HG03103 (cell line): ENCODE results near the gene PPP1CA.
"Not testable (repeated sequence)": the region's sequence is repeated elsewhere in the genome, so short reads cannot be mapped to it uniquely, and the experiment has no call there.

Source experiments
- ATAC-seq: cut with Tn5 transposase; IDR thresholded peaks from one replicate; pipeline ENCODE4 v1.9.1; 2021; ENCODE audit warnings: low read depth; ENCODE audit not compliant: unreplicated experiment

The PPP1CA gene

DNA sequence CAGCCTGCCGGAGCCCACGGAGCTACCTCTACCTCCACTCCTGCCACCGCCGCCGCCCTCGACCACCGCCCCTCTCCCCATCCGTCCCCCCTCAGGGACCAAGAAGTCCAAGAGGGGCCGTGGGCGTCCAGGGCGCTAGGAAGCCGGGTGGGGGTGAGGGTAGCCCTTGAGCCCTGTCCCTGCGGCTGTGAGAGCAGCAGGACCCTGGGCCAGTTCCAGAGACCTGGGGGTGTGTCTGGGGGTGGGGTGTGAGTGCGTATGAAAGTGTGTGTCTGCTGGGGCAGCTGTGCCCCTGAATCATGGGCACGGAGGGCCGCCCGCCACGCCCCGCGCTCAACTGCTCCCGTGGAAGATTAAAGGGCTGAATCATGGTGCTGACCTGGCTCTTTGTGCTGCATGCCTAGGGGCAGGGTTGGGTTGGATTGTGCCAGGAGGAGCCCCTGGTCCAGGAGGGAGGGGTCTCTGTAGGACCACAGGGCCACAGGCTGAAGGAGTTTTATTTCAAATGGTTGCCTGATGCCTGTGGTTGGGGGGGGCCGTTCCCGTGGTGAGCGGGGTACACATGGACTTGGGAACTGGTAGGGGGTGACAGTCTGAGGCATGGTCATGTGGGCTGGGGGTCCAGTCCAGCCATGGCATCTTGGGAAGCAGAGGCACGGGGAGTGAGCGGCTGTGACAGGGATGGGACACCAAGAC is 33.5 kb upstream of the PPP1CA start:
- ATAC-seq, result no peak

DNA sequence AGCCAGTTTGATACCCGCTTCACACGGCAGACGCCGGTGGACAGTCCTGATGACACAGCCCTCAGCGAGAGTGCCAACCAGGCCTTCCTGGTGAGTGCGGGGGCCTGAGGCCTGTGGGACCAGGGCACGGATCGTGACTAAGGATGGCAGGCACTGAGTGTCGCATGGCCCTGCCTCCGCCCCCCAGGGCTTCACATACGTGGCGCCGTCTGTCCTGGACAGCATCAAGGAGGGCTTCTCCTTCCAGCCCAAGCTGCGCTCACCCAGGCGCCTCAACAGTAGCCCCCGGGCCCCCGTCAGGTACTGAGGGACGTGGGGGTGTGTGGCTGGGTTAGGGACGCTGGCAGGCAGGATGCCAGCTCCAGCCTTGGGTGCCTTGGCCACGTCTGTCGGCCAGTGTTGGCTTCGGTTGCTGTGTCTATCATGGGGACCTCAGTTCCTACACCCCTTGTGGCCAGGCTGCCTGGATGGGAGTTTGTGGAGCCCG is 32.8 kb upstream of the PPP1CA start:
- no peak for ATAC-seq

DNA sequence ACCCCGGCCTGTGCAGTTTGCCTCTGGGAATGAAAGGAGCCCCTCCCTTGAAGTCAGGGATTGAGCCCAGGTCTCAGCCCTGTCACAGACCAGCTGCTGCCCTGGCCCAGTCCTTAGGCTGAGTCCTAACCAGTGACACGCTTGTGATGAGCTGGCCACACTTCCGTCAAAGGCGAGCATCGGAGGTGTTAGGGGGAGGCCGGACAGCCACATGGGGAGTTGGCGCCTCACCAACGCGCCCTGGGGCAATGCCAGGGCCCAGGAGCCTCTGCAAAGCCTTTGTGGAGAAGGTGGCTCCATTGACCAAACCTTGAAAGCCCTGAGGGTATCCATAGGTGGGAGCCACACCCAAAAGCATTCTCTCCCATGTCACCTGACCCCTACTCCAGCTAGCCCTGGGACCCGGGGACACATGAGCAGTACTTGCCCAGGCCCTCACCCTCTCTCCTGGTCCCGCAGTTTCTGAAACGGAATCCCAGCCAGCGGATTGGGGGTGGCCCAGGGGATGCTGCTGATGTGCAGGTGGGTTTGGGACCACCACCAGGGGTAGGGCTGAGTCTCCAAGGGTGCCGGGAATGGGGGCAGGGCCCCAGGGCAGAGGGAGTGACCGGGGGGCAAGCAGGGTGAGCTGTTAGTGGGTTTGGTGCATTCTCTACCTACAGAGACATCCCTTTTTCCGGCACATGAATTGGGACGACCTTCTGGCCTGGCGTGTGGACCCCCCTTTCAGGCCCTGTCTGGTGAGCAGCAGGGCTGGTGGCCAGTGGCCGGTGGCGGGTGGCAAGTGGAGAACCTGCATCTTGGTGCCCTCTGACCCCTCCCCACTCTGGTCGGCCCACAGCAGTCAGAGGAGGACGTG is 32.1 kb upstream of the PPP1CA start:
- no peak for ATAC-seq

DNA sequence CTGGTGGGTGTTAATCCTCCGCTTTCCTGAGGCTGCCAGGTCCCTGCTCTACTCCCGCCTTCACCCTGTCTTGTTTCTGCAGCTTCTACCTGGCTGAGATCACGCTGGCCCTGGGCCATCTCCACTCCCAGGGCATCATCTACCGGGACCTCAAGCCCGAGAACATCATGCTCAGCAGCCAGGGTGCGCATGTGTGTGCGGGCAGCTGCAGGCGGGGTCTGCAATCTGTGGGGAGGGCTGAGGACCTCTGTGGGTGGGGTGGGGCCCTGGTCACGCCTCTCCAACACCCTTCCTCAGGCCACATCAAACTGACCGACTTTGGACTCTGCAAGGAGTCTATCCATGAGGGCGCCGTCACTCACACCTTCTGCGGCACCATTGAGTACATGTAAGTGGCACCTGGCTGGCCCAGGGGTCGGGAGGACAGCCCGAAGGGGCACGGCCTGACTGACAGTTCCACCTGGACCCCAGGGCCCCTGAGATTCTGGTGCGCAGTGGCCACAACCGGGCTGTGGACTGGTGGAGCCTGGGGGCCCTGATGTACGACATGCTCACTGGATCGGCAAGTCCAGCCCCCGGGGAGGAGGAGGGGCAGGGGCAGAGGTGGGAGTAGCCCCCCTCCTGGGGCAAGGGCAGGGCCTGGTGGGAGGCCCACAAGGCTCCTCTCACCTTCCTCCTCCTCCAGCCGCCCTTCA is 31.1 kb upstream of the PPP1CA start:
- no peak for ATAC-seq

DNA sequence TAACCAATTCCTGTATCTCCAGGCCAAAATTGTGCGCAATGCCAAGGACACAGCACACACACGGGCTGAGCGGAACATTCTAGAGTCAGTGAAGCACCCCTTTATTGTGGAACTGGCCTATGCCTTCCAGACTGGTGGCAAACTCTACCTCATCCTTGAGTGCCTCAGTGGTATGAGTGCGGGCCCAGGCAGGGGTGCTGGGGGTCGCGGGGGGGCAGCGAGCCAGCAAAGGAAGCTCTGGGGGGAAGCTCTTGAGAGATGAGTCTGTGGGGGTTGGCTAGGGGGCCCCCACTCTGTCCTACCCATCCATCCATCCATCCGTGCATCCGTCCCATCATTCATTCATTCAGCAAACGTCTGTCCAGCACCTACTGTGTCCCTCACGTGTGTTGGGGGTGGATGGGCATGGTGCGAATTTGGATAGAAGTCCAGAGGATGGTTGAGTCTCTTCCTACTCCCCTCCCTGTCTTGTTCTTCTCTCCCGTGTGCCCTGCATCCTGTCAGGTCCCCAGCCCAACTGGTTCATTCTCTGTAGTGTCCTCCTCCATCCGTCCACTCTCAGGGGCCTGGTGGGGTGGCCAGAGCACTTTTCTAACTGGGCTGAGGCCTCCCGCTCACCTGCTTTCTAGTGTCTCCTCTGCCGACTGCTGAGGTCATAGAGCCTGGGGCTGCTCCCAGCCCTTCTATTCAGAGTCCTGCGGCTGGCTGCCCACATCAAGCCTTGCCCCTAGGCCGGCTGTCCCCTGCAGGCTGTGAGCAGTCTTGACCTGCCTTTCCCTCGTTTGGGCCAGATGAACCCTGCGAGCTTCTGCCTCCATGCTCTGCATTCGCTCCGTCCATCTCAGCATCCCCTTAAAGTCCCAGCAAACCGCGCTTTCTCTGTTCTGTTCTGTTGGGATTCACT is 29.9 kb upstream of the PPP1CA start:
- ATAC-seq, result no peak

DNA sequence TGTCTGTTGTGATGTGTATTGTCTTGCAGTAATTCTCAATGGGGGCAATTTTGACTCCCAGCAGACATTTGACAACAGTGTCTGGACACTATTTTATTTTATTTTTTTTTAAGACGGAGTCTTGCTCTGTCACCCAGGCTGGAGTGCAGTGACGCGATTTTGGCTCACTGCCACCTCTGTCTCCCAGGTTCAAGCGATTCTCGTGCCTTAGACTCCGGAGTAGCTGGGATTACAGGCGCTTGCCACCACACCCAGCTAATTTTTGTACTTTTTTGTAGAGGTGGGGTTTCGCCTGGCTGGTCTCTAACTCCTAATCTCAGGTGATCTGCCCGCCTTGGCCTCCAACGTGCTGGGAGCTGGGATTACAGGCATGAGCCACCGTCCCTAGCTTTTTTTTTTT is 28.1 kb upstream of the PPP1CA start:
- ATAC-seq, result no peak

DNA sequence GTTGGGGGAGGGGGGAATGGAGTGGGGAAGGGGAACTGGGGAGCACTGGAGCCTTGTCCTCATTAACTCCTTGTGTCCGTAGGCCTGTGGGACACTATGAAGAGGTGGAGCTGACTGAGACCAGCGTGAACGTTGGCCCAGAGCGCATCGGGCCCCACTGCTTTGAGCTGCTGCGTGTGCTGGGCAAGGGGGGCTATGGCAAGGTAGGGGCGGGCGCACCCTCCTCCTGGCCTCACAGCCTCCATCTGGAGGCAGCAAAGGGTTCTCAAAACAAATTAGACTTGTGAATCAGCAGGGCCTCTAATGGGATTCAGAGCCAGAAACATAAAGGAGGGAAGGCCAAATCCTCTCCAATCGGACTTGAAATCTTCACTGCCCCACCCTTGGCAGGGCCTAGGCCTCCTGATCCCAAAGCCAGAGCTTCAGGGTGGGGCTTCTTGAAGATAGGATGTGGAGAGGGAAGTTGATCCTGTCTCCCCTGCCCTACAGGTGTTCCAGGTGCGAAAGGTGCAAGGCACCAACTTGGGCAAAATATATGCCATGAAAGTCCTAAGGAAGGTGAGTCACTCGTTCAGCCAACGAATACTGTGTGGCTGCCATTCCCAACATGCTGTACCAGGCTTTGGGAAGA is 27.5 kb upstream of the PPP1CA start:
- ATAC-seq, result no peak

DNA sequence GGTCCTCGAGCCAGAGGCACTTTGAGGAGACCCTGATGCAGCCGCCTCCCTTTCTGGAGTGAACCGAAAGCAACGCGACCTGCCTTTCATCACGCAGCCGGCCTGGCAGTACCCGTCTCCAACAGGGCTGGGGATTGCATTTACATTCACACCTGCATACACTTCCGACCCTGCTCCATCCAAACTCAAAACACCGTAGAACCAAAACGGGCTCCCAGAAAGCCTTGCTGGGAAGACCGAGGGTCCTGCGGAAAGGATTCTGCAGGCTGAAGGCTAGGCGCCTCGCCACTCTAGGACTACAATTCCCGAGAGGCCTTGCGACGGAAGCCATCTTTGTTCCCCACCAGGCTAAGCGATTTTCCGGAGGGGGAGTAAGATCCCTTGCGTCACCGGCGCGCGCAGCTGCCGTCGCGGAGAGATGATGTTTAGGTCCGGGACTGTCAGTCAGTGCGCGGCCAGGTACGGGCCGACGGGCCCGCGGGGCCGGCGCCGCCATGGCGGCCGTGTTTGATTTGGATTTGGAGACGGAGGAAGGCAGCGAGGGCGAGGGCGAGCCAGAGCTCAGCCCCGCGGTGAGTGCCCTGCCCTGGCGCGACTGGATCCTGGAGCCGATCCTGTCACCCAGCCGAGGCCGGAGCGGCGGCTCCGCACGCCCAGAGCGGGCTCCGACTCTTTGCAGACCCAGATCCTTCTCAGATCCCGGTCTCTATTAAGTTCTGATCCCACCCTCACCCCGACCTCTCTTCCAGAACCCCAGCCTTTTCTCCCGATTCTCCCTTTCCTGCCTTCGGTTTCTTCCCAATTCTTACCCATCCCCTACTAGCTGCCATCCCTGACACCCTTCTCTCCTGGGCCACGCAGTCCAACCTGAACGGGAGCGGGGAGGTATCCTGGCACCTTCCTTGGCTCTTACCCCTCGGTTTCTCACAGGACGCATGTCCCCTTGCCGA is 26.7 kb upstream of the PPP1CA start, which contains the start of gene RPS6KB2:
RPS6KB2 (plus strand) TSS at position 443 of the 950 bp plus-strand sequence; CDS start at position 495, 52 bp downstream.
- ATAC-seq, result no peak

DNA sequence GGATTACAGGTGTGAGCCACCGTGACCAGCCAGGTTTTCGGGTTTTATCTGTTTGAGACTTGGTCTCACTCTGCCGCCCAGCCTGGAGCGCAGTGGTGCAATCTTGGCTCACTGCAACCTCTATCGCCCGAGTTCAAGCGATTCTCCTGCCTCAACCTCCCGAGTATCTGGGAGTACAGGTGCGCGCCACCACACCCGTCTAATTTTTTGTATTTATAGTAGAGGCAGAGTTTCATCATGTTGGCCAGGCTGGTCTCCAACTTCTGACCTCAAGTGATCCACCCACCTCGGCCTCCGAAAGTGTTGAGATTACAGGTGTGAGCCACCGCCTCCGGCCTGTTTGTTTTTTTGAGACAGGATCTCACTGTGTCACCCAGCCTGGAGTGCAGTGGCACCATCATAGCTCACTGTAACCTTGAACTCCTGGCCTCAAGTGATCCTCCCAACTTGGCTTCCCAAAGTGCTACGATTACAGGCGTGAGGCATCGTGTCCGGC is 25.8 kb upstream of the PPP1CA start:
- not testable (repeated sequence) for ATAC-seq

DNA sequence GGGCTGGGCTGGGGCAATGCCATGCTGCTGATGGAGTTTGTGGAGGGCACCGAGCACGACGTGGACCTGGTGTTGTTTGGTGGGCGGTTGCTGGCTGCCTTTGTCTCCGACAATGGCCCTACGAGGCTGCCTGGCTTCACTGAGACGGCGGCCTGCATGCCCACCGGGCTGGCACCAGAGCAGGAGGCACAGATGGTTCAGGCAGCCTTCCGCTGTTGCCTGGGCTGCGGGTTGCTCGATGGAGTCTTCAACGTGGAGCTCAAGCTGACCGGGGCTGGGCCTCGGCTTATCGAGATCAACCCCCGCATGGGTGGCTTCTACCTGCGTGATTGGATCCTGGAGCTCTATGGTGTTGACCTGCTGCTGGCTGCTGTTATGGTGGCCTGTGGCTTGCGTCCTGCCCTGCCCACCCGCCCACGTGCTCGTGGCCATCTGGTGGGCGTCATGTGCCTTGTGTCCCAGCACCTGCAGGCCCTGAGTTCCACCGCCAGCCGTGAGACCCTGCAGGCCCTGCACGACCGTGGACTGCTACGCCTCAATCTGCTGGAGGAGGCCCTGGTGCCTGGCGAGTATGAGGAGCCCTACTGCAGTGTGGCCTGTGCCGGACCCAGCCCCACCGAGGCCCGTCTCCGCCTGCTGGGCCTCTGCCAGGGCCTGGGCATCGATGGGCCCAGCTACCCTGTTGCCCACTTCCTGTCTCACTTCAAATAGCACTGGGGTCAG is 22.4 kb upstream of the PPP1CA start:
- no peak for ATAC-seq

DNA sequence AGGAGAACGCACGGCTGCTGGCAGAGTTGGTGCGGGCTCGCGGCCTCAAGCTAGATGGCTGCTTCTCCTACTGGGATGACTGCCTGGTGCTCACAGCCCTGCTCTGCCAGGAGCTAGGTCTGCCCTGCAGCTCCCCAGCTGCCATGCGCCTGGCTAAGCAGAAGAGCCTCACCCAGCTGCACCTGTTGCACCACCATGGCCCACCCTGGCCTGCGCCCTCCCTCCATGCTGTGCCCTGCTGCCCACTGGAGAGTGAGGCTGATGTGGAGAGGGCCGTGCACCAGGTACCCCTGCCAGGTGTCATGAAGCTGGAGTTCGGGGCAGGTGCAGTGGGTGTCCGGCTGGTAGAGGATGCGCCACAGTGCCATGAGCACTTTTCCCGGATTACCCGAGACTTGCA is 21.8 kb upstream of the PPP1CA start:
- ATAC-seq, result no peak

DNA sequence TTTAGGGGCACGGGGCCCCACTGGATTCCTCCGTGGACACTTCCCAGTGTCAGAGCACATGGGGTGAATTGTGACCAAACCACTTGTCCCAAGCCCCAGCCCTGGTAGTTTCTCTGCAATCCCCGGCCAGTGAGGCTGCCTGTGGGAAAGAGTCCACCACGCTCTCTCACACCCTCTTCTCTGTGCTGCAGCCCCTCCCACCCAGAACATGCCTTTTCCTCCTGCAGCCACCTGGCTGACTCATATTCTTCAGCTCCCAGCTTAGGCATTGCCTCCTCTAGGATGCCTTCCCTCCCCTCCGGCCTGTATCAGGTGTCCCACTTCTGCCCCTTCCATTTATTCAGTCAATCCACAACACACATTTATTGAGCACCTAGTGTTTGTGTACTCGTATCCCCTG is 21.2 kb upstream of the PPP1CA start:
- no peak for ATAC-seq

DNA sequence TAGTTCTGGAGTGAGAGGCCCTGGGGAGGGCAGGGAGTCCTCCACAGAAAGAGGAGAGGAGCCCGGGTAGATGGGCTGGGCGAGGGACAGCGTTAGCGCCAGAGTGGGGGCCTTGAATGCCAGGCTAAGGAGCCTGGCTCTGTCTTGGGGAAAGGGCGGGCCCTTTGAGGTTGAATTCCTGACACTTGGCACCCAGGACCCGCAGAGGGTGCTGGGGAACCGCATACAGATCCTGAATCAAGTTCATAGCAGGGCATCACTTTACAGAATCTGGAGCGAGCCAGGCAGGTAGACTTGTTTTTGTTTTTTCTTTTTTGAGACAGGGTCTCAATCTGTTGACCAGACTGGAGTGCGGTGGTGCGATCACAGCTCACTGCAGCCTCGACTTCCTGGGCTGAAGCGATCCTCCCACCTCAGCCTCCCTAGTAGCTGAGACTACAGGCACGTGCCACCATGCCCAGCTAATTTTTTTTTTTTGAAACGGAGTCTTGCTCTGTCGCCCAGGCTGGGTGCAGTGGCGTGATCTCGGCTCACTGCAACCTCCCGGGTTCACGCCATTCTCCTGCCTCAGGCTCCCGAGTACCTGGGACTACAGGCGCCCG is 19.9 kb upstream of the PPP1CA start:
- ATAC-seq, result no peak

DNA sequence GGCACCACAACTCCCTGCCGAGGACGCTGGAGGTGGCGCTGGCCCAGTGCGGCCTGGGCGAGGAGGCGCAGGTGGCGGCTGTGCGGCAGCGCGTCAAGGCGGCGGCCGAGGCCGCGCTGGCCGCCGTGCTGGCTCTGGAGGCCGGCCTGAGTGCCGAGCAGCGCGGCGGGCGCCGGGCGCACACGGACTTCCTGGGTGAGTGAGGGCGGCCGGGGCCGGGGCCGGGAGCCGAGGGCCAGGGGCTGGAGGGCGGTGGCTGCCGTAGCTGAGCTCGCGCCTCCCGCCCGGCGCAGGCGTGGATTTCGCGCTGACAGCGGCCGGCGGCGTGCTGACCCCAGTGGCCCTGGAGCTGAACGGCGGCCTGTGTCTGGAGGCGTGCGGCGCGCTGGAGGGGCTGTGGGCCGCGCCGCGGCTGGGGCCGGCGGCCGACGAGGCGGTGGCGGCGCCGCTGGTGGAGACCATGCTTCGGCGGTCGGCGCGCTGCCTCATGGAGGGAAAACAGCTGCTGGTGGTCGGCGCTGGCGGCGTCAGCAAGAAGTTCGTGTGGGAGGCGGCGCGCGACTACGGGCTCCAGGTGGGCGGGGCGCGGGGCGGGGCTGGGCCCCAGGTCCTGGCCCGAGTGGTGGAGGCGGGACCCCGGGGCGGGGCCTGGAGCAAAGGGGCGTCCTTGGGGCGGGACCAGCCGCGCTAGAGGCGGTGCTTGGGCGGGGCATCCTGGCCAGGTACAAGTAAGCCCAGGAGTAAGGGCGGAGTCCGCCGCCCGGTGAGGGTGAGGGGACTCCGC is 19.2 kb upstream of the PPP1CA start:
- peak; percentile 86 for ATAC-seq

DNA sequence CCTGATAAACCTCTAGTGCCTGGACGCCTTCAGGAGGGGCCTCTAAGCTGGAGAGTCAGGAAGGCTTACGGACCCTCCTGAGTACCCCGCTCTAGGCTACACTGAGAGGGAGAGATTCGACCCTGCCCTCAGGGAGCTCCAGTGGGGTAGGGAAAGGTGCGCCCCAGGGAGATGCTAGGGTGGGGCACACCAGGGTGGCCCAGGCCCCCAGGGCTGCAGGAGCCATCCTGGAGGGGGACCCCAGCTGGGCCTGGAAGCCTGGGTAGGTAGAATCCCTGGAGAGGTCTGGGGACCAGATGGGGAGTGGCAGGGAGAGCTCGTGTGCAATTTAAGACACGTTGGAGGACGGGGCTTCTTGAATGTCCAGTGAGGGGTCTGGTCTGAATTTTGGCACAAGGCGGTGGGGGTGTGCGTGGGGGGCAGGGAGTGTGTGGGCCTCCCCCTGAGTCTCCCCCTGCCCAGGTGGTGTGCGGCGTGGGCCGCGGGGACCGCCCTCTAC is 18.5 kb upstream of the PPP1CA start:
- ATAC-seq, result no peak

DNA sequence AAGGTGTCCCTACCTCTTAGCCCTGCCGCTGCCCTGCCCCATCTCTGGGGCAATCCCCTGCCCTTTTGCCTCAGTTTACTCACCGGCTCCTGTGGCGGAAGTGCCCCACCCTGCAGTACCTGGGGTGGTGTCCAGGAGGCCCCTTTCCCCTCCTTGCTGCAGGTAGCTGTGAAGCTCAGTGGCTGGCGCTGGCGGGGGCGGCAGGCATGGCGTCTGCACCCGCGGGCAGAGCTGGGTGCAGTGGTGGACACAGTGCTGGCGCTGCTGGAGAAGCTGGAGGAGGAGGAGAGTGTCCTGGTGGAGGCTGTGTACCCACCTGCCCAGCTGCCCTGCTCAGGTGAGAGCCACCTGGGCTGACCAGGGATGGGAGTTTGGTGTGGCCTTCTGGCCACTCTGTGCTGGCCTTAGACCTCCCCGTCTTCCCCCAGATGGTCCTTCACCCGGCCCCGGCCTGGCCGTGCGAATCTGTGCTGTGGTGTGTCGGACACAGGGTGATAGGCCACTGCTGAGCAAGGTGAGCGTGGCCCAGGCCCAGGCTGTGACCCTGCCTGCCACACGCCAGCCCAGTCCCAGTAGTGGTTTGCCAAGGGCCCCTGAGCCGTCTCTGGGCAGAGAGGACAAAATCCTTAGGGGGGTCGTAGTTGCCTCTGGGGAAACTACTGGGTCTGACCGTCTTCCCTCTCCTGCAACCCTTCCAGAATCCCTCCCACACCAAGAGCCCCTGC is 17.8 kb upstream of the PPP1CA start:
- no peak for ATAC-seq
